ENCODE results near the gene SGK2. TPM values are rescaled to one million over a fixed set of nuclear protein-coding genes. Genes with fewer than 3 reads are reported as not detected.
A peak's percentile ranks its signal among the peaks of the same experiment; 100 is the strongest.

The SGK2 gene
- total and polyA plus RNA-seq, 9 of the 15 experiments (the other 6 are each of a cell fraction or from before 2014, with no cell fraction given), result 0.07 to 0.31 (median 0.15) TPM; not detected in 2

- TF ChIP-seq THAP12 (CRISPR knock-in tag; IDR thresholded peaks at IDR 0.05), result no peak
- no peak for TF ChIP-seq NR4A1 (CRISPR knock-in tag; IDR thresholded peaks at IDR 0.05)
- no peak for TF ChIP-seq NR4A1 (tag; IDR thresholded peaks at IDR 0.05)
- TF ChIP-seq SOX6 (IDR thresholded peaks at IDR 0.05), result 0 out of 2 replicates have a peak, but pooled peaks have one; percentile 27
- 0 out of 2 replicates have a peak, but pooled peaks have one; percentile 16 for TF ChIP-seq RAD51 (IDR thresholded peaks at IDR 0.05; ENCODE audit: borderline replicate concordance, low read depth)
- peak; percentile 86 for TF ChIP-seq ARID1B (IDR thresholded peaks at IDR 0.05)
- no peak for TF ChIP-seq E2F5 (CRISPR knock-in tag; IDR thresholded peaks at IDR 0.05)
- no peak for TF ChIP-seq THRAP3 (IDR thresholded peaks at IDR 0.05; ENCODE audit: borderline replicate concordance)
- peak; percentile 48; the same call in 1 of the 2 replicates for TF ChIP-seq FOXM1 (IDR thresholded peaks at IDR 0.05; ENCODE audit: low read depth)
- no peak for TF ChIP-seq FOXM1 (CRISPR knock-in tag; IDR thresholded peaks at IDR 0.05; ENCODE audit: low read depth)
- peak; percentile 21; the same call in 1 of the 2 replicates for TF ChIP-seq CXXC5 (CRISPR knock-in tag; IDR thresholded peaks at IDR 0.05)
- TF ChIP-seq MCM2 (IDR thresholded peaks at IDR 0.05; ENCODE audit: low read depth), result no peak
- TF ChIP-seq CEBPG (CRISPR knock-in tag; IDR thresholded peaks at IDR 0.05), result peak; percentile 94
- TF ChIP-seq CEBPG (tag; conservative IDR thresholded peaks at IDR 0.05 in 1 of 2, IDR thresholded peaks at IDR 0.05 in 1 of 2), result peak; percentile 81 to 90
- no peak for TF ChIP-seq ETV5 (CRISPR knock-in tag; IDR thresholded peaks at IDR 0.05; ENCODE audit: low read depth)
- peak; percentile 69 for TF ChIP-seq NCOR1 (IDR thresholded peaks at IDR 0.05)
- no peak for TF ChIP-seq NKRF (IDR thresholded peaks at IDR 0.05; ENCODE audit: borderline replicate concordance)
- peak; percentile 80 for TF ChIP-seq ZNF766 (CRISPR knock-in tag; conservative IDR thresholded peaks at IDR 0.05)
These were observed 25.2 kb downstream of the SGK2 start (continued) for GRCh38 chr20:43583982-43584432.

Data from K562 (cell line).